Endothelial cell of umbilical vein (primary cell): Measurements from ENCODE around the gene PMVK.

Source experiments
- EZH2 ChIP-seq: IDR thresholded peaks from 2 replicates; pipeline ENCODE4 v1.6.1; 2012; ENCODE audit warnings: borderline replicate concordance, low read depth, mild to moderate bottlenecking, moderate library complexity, low read length, inconsistent platforms; ENCODE audit not compliant: severe bottlenecking
- MAX ChIP-seq: IDR thresholded peaks from 2 replicates; pipeline ENCODE4 v1.6.1; 2011; ENCODE audit not compliant: insufficient read depth, insufficient read length
- MYC ChIP-seq: IDR thresholded peaks from one replicate; pipeline ENCODE4 v1.6.1; 2011; ENCODE audit warnings: mild to moderate bottlenecking, low read depth, low read length
- POLR2A ChIP-seq: IDR thresholded peaks from 2 replicates; pipeline ENCODE4 v1.6.1; 2012; ENCODE audit warnings: low read depth, mild to moderate bottlenecking, control low read depth, low read length
- POLR2AphosphoS5 ChIP-seq: IDR thresholded peaks from 2 replicates; pipeline ENCODE4 v1.6.1; 2012; ENCODE audit warnings: low read depth, mild to moderate bottlenecking, control low read depth, low read length, moderate library complexity; ENCODE audit not compliant: insufficient read depth
- TF ChIP-seq, protein P1 (sequence below), 2 donors: IDR thresholded peaks; 1 replicate in 1 of 2; 2 replicates in 1 of 2; pipeline ENCODE4 v1.5.1; 2011; ENCODE audit warnings: low read length in 2 of 2, mild to moderate bottlenecking in 2 of 2, moderate library complexity in 2 of 2, control low read depth in 1 of 2, inconsistent platforms in 1 of 2, low read depth in 1 of 2; ENCODE audit not compliant: insufficient read depth in 1 of 2; ENCODE audit errors: extremely low read depth in 1 of 2

DNA sequence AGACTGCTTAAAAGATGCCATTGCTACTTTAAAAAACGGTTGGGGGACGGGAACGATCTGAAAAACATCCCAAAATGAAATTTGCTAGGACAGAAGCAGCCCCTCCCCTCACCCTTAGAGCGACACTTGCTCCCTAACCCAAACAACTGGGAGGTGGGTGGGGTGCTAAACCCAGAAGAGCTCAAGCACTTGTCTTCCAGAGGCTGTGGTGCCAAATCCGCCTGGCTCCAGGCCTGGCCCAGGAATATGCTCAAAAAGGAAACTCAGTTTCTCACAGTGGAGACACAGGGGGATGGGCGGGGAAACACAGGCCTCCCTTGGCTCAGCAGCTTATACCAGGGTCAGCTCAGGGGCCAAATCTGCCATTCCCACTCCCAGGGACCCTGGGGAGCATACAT, 20.0 kb upstream of the PMVK start:
- TF ChIP-seq, protein P1, sequence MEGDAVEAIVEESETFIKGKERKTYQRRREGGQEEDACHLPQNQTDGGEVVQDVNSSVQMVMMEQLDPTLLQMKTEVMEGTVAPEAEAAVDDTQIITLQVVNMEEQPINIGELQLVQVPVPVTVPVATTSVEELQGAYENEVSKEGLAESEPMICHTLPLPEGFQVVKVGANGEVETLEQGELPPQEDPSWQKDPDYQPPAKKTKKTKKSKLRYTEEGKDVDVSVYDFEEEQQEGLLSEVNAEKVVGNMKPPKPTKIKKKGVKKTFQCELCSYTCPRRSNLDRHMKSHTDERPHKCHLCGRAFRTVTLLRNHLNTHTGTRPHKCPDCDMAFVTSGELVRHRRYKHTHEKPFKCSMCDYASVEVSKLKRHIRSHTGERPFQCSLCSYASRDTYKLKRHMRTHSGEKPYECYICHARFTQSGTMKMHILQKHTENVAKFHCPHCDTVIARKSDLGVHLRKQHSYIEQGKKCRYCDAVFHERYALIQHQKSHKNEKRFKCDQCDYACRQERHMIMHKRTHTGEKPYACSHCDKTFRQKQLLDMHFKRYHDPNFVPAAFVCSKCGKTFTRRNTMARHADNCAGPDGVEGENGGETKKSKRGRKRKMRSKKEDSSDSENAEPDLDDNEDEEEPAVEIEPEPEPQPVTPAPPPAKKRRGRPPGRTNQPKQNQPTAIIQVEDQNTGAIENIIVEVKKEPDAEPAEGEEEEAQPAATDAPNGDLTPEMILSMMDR (IDR thresholded peaks at IDR 0.05; ENCODE audit: extremely low read depth in 1 of 2, insufficient read depth in 1 of 2, low read depth in 1 of 2, low read length in 2 of 2), result no peak
- TF ChIP-seq POLR2AphosphoS5, result no peak
- TF ChIP-seq POLR2A, result no peak
- no peak for TF ChIP-seq MAX
- TF ChIP-seq EZH2, result no peak
- no peak for TF ChIP-seq MYC
